HepG2 (cell line): ENCODE measurements around the gene UGT1A4. TPM values are rescaled to one million over a fixed set of nuclear protein-coding genes. Genes with fewer than 3 reads are reported as not detected.

Source experiments
- FOXC1 ChIP-seq: sonication (generic); formaldehyde crosslinking; IDR thresholded peaks from 2 replicates; pipeline ENCODE4 v1.8.0; 2022; ENCODE audit warnings: mild to moderate bottlenecking, missing genetic modification reagents, borderline replicate concordance
- FOXK2 ChIP-seq: fragments of 450-650 bp; IDR thresholded peaks from 2 replicates; pipeline ENCODE4 v1.6.1; 2016
- GATA4 ChIP-seq: sonication (generic); IDR thresholded peaks from 2 replicates; pipeline ENCODE4 v1.6.1; 2016; ENCODE audit warnings: antibody characterized with exemption, low read depth, borderline replicate concordance
- MBNL3 ChIP-seq: fragments of 250-450 bp; sonication (Bioruptor Pico); conservative IDR thresholded peaks from 2 replicates; pipeline ENCODE4 v1.8.0; 2022; ENCODE audit warnings: mild to moderate bottlenecking, inconsistent platforms
- POGZ ChIP-seq: sonication (generic); formaldehyde crosslinking; IDR thresholded peaks from 2 replicates; pipeline ENCODE4 v1.4.0; 2020; ENCODE audit warnings: mild to moderate bottlenecking, missing genetic modification reagents
- RCOR2 ChIP-seq: IDR thresholded peaks from 2 replicates; pipeline ENCODE4 v1.6.1; 2016; ENCODE audit warnings: missing biosample characterization, missing genetic modification reagents
- SAFB2 ChIP-seq: sonication (generic); formaldehyde crosslinking; IDR thresholded peaks from 2 replicates; pipeline ENCODE4 v1.5.1; 2020; ENCODE audit warnings: missing genetic modification reagents, low read depth, mild to moderate bottlenecking, borderline replicate concordance
- SMAD1 ChIP-seq: sonication (generic); formaldehyde crosslinking; IDR thresholded peaks from 2 replicates; pipeline ENCODE4 v1.4.0; 2020; ENCODE audit warnings: missing genetic modification reagents, low read depth, mild to moderate bottlenecking, borderline replicate concordance
- ZMYM2 ChIP-seq: sonication (generic); formaldehyde crosslinking; IDR thresholded peaks from 2 replicates; pipeline ENCODE4 v1.8.0; 2022; ENCODE audit warnings: mild to moderate bottlenecking, missing genetic modification reagents
- ZNF224 ChIP-seq: sonication (generic); formaldehyde crosslinking; IDR thresholded peaks from 2 replicates; pipeline ENCODE4 v1.5.0; 2020; ENCODE audit warnings: mild to moderate bottlenecking, missing genetic modification reagents
- ZNF296 ChIP-seq: sonication (generic); formaldehyde crosslinking; conservative IDR thresholded peaks from 2 replicates; pipeline ENCODE4 v1.5.0; 2020; ENCODE audit warnings: mild to moderate bottlenecking, missing genetic modification reagents
- ZNF468 ChIP-seq: sonication (generic); formaldehyde crosslinking; IDR thresholded peaks from 2 replicates; pipeline ENCODE4 v1.8.0; 2022; ENCODE audit warnings: mild to moderate bottlenecking, moderate library complexity, missing genetic modification reagents
- ZNF598 ChIP-seq: sonication (generic); formaldehyde crosslinking; IDR thresholded peaks from 2 replicates; pipeline ENCODE4 v1.5.1; 2020; ENCODE audit warnings: mild to moderate bottlenecking, missing genetic modification reagents, borderline replicate concordance
- ZNF616 ChIP-seq: sonication (generic); formaldehyde crosslinking; IDR thresholded peaks from 2 replicates; pipeline ENCODE4 v1.5.0; 2020; ENCODE audit warnings: low read depth, mild to moderate bottlenecking, missing genetic modification reagents
- polyA plus RNA-seq, 8 experiments: library from polyadenylated mRNA; depleted of rRNA in 3 of 8; stranded (reverse) in 7 of 8; unstranded in 1 of 8; fragments of >200 nt; fragmentation: Illumina TruSeq in 4 of 8; extraction: Trizol in 4 of 8; gene quantifications; 2 replicates each; pipeline versions ENCODE4 v1.2.1 to v1.2.3, GENCODE V29; 2011 to 2016; ENCODE audit warnings: low read depth in 4 of 8, missing spikeins in 1 of 8, mixed read lengths in 1 of 8; ENCODE audit not compliant: insufficient read depth in 1 of 8
- total RNA-seq, 5 experiments: library from RNA; depleted of rRNA; stranded (reverse); fragments of >200 nt; fragmentation: Illumina TruSeq; extraction: Trizol; gene quantifications; 2 replicates each; pipeline ENCODE4 v1.2.3, GENCODE V29; 2016; ENCODE audit warnings: low read depth in 1 of 5
- TF ChIP-seq, protein P1 (sequence below): sonication (generic); formaldehyde crosslinking; IDR thresholded peaks from 2 replicates; pipeline ENCODE4 v1.5.1; 2020; ENCODE audit warnings: missing genetic modification reagents, mild to moderate bottlenecking, borderline replicate concordance
- TF ChIP-seq, protein P2 (sequence below): IDR thresholded peaks from 2 replicates; pipeline ENCODE4 v1.6.1; 2016
- TF ChIP-seq, protein P3 (sequence below): sonication (generic); formaldehyde crosslinking; IDR thresholded peaks from 2 replicates; pipeline ENCODE4 v1.5.1; 2020; ENCODE audit warnings: missing genetic modification reagents, mild to moderate bottlenecking, borderline replicate concordance
- TF ChIP-seq, protein P4 (sequence below): sonication (generic); formaldehyde crosslinking; IDR thresholded peaks from 2 replicates; pipeline ENCODE4 v1.4.0; 2020; ENCODE audit warnings: missing genetic modification reagents

The UGT1A4 gene
- total and polyA plus RNA-seq, 2 of the 13 experiments (the other 11 are each of a cell fraction or from before 2014, with no cell fraction given): not detected

DNA sequence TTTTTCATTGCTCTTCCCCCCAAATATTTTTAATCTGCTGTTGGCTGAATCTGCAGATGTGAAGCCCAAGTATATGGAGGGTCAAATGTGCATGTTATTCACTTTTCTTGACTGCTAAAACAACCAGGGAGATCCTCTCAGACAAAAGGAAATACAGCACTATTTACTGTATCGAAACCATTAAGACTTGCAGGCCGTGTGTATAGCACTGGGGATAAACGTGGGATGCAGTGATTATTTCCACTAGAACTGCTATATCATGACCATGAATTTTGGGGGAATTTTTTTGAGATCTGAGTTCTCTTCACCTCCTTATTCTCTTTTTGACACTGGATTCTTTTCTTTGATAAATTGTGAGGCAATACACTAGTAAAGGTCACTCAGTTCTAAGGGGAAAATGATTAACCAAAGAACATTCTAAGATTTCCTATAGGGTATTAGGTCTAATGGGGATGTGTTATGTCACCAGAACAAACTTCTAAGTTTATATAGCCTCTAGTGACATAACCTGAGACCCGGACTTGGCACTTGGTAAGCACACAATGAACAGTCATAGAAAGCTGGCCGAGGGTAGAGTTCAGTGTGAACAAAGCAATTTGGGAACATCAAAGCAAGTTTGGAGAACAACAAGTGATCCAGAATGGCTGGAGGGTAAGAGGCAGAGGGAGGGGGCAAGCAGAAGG lies 26.7 kb downstream of the UGT1A4 start (continued):
- TF ChIP-seq, protein P1, sequence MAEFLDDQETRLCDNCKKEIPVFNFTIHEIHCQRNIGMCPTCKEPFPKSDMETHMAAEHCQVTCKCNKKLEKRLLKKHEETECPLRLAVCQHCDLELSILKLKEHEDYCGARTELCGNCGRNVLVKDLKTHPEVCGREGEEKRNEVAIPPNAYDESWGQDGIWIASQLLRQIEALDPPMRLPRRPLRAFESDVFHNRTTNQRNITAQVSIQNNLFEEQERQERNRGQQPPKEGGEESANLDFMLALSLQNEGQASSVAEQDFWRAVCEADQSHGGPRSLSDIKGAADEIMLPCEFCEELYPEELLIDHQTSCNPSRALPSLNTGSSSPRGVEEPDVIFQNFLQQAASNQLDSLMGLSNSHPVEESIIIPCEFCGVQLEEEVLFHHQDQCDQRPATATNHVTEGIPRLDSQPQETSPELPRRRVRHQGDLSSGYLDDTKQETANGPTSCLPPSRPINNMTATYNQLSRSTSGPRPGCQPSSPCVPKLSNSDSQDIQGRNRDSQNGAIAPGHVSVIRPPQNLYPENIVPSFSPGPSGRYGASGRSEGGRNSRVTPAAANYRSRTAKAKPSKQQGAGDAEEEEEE (CRISPR knock-in tag): no peak
- peak; percentile 95 for TF ChIP-seq GATA4
- TF ChIP-seq ZNF468 (CRISPR knock-in tag): no peak
- peak; percentile 69; the same call in 1 of the 2 replicates for TF ChIP-seq FOXC1
- no peak for TF ChIP-seq ZNF296 (CRISPR knock-in tag)
- peak; percentile 82 for TF ChIP-seq FOXK2
- TF ChIP-seq POGZ (CRISPR knock-in tag): peak; percentile 77
- TF ChIP-seq ZNF598 (CRISPR knock-in tag): no peak
- no peak for TF ChIP-seq ZNF224 (CRISPR knock-in tag)
- no peak for TF ChIP-seq SMAD1 (CRISPR knock-in tag)
- TF ChIP-seq, protein P2, sequence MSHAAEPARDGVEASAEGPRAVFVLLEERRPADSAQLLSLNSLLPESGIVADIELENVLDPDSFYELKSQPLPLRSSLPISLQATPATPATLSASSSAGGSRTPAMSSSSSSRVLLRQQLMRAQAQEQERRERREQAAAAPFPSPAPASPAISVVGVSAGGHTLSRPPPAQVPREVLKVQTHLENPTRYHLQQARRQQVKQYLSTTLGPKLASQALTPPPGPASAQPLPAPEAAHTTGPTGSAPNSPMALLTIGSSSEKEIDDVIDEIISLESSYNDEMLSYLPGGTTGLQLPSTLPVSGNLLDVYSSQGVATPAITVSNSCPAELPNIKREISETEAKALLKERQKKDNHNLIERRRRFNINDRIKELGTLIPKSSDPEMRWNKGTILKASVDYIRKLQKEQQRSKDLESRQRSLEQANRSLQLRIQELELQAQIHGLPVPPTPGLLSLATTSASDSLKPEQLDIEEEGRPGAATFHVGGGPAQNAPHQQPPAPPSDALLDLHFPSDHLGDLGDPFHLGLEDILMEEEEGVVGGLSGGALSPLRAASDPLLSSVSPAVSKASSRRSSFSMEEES (CRISPR knock-in tag): peak; percentile 85
- TF ChIP-seq MBNL3 (CRISPR knock-in tag): no peak
- TF ChIP-seq, protein P3, sequence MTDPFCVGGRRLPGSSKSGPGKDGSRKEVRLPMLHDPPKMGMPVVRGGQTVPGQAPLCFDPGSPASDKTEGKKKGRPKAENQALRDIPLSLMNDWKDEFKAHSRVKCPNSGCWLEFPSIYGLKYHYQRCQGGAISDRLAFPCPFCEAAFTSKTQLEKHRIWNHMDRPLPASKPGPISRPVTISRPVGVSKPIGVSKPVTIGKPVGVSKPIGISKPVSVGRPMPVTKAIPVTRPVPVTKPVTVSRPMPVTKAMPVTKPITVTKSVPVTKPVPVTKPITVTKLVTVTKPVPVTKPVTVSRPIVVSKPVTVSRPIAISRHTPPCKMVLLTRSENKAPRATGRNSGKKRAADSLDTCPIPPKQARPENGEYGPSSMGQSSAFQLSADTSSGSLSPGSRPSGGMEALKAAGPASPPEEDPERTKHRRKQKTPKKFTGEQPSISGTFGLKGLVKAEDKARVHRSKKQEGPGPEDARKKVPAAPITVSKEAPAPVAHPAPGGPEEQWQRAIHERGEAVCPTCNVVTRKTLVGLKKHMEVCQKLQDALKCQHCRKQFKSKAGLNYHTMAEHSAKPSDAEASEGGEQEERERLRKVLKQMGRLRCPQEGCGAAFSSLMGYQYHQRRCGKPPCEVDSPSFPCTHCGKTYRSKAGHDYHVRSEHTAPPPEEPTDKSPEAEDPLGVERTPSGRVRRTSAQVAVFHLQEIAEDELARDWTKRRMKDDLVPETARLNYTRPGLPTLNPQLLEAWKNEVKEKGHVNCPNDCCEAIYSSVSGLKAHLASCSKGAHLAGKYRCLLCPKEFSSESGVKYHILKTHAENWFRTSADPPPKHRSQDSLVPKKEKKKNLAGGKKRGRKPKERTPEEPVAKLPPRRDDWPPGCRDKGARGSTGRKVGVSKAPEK: peak; percentile 93; the same call in 1 of the 2 replicates
- no peak for TF ChIP-seq ZNF616 (CRISPR knock-in tag)
- no peak for TF ChIP-seq SAFB2 (CRISPR knock-in tag)
- TF ChIP-seq RCOR2: peak; percentile 96
- peak; percentile 69 for TF ChIP-seq ZMYM2 (CRISPR knock-in tag)
- TF ChIP-seq, protein P4, sequence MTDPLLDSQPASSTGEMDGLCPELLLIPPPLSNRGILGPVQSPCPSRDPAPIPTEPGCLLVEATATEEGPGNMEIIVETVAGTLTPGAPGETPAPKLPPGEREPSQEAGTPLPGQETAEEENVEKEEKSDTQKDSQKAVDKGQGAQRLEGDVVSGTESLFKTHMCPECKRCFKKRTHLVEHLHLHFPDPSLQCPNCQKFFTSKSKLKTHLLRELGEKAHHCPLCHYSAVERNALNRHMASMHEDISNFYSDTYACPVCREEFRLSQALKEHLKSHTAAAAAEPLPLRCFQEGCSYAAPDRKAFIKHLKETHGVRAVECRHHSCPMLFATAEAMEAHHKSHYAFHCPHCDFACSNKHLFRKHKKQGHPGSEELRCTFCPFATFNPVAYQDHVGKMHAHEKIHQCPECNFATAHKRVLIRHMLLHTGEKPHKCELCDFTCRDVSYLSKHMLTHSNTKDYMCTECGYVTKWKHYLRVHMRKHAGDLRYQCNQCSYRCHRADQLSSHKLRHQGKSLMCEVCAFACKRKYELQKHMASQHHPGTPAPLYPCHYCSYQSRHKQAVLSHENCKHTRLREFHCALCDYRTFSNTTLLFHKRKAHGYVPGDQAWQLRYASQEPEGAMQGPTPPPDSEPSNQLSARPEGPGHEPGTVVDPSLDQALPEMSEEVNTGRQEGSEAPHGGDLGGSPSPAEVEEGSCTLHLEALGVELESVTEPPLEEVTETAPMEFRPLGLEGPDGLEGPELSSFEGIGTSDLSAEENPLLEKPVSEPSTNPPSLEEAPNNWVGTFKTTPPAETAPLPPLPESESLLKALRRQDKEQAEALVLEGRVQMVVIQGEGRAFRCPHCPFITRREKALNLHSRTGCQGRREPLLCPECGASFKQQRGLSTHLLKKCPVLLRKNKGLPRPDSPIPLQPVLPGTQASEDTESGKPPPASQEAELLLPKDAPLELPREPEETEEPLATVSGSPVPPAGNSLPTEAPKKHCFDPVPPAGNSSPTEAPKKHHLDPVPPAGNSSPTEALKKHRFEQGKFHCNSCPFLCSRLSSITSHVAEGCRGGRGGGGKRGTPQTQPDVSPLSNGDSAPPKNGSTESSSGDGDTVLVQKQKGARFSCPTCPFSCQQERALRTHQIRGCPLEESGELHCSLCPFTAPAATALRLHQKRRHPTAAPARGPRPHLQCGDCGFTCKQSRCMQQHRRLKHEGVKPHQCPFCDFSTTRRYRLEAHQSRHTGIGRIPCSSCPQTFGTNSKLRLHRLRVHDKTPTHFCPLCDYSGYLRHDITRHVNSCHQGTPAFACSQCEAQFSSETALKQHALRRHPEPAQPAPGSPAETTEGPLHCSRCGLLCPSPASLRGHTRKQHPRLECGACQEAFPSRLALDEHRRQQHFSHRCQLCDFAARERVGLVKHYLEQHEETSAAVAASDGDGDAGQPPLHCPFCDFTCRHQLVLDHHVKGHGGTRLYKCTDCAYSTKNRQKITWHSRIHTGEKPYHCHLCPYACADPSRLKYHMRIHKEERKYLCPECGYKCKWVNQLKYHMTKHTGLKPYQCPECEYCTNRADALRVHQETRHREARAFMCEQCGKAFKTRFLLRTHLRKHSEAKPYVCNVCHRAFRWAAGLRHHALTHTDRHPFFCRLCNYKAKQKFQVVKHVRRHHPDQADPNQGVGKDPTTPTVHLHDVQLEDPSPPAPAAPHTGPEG (CRISPR knock-in tag): no peak
